Measurements from ENCODE around the gene BICC1. TPM values are rescaled to one million over a fixed set of nuclear protein-coding genes. Genes with fewer than 3 reads are reported as not detected.
"Not testable (repeated sequence)": the region's sequence is repeated elsewhere in the genome, so short reads cannot be mapped to it uniquely, and the experiment has no call there.

Gene BICC1
- total RNA-seq, 2 experiments from 2014 or later, result not detected

DNA sequence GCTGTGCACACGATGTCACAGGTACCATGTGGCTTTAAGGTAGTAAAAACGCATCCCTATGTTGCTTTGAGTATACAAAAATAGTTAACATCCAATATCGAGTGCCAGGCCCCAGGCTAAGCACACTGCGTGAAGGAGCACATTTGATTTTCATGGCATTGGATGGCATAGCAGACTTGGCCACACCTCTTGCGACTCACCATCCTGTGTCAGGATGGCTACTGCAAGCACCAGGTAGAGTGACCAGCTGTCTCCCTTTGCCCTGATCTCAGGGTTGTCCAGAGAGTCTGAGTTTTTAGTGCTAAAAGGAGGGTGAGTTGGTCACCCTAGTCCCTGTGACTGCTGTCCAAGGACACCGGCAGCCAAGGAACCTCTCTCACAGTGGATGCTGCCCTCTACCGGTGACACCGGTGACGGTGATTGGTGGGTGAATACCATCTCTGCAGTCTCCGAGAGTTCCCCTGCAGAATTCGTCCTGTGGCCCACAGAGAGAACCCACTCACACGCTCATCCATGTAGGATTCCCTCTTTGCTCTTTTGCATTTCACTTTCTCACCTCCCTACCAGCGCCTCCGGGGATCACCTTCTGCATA is 76.1 kb downstream of the BICC1 start:
- Mint-ChIP-seq H3K4me3 (no peak overlapping the region), H3K27ac (no peak overlapping the region), H3K27me3 (peaks cover 7% of the 10 kb centered on the region), H3K36me3 (ENCODE audit: low read depth) (no peaks in the 10 kb centered on the region), H3K4me1 (no peaks in the 10 kb centered on the region), H3K9me3 (ENCODE audit: low read depth) (no peaks in the 10 kb centered on the region)
- DNase-seq, result peak; percentile 4
- intact Hi-C loops (cut with DNase I, micrococcal nuclease), result no loop called here
- POLR2A ChIA-PET, result no interaction called here
- no peak for ATAC-seq
- CTCF ChIA-PET, result no interaction called here

DNA sequence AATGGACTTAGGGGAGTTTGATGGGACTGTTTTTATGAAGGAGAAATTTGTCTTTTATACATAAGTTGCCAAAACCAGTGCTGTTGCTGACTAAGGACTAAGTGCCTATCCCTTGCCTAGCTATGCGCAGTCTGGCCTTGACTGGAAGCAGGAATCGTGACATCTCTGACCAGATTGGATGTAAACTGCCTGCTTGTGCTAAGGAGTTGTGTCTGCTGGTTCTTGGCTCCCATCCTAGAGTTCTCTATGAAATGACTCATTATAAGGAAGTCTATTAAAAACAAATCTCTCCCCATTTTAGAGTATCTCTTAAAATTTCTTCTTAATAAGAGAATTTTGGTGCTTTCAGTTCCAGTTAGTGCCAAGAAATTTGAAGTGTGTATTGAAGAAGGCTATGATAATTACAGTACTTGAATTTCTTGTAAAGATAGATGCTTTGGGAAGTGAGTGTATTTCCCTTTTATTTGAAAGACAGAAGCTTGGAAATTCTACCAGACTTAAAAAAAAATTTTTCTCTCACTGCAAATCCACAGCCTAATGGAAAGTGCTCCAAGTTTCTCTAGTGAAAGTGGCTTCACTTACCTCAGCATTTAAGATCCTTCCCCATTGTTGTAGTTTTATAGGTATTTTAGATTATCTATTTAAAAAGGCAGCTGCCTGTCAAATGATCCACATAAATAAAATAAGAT is 77.6 kb downstream of the BICC1 start:
- CTCF ChIA-PET, result interaction anchor here (0.6 to 1.9 kb wide), 2 partner anchors 11 to 51 kb away, joined by 5 to 6 read pairs; no protein-coding TSS in a partner anchor

DNA sequence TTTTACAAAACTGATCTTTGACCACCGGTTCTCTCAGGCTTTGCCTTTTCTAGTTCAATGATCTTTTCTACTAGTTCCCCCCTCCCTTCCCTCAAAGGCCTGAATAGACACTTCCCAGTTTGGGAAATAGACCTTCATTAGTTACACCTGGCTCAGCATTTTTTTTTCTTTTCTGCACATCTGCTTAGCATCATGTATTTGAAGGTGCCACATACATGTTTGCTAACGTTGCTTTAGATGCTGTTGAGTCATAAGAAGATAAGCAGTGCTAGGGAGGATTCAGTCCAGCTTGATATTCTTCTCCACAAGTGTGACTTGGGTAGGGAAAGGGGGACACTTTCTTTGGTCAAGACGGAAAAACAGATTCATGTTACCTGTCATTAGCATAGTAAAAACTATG is 78.3 kb downstream of the BICC1 start:
- peaks cover 3% of the 10 kb centered on the region for H3K9me3 Mint-ChIP-seq (ENCODE audit: low read depth)
- ChIA-PET POLR2A (no interaction called here), CTCF (interaction anchor here (0.6 to 1.9 kb wide), 2 partner anchors 11 to 50 kb away, joined by 5 to 6 read pairs; no protein-coding TSS in a partner anchor)
- H3K27me3 Mint-ChIP-seq, result peaks cover 7% of the 10 kb centered on the region
- no peak for ATAC-seq
- H3K36me3 Mint-ChIP-seq (ENCODE audit: low read depth), result no peaks in the 10 kb centered on the region
- no peak overlapping the region for H3K27ac Mint-ChIP-seq
- H3K4me1 Mint-ChIP-seq, result no peaks in the 10 kb centered on the region
- intact Hi-C loops (cut with DNase I, micrococcal nuclease), result no loop called here
- DNase-seq, result no peak
- H3K4me3 Mint-ChIP-seq, result no peak overlapping the region

More for the DNA sequence above, 77.6 kb downstream of the BICC1 start:
- POLR2A ChIA-PET, result no interaction called here
- Mint-ChIP-seq H3K27ac (no peak overlapping the region), H3K27me3 (peaks cover 7% of the 10 kb centered on the region), H3K4me3 (no peak overlapping the region), H3K36me3 (ENCODE audit: low read depth) (no peaks in the 10 kb centered on the region), H3K4me1 (no peaks in the 10 kb centered on the region), H3K9me3 (ENCODE audit: low read depth) (no peaks in the 10 kb centered on the region)
- no peak for ATAC-seq
- intact Hi-C loops (cut with DNase I, micrococcal nuclease), result no loop called here
- DNase-seq, result no peak

DNA sequence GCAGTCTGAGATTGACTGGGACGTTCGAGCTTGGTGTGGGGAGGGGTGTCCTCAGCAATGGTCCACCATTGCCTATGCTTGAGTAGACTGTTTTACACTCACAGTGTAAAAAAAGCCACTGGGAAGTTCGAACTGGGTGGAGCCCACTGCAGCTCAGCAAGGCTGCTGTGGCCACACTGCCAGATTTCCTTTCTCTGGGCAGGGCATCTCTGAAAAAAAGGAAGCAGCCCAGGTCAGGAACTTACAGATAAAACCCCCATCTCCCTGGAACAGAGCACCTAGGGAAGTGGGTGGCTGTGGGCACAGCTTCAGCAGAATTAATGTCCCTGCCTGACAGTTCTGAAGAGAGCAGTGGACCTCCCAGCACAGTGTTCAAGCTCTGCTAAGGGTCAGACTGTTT is 80.3 kb downstream of the BICC1 start:
- Mint-ChIP-seq H3K4me1 (no peaks in the 10 kb centered on the region), H3K4me3 (no peak overlapping the region), H3K27me3 (peaks cover 7% of the 10 kb centered on the region), H3K36me3 (ENCODE audit: low read depth) (no peaks in the 10 kb centered on the region), H3K27ac (no peak overlapping the region), H3K9me3 (ENCODE audit: low read depth) (peaks cover 11% of the 10 kb centered on the region)
- intact Hi-C loops (cut with DNase I, micrococcal nuclease), result no loop called here
- CTCF ChIA-PET, result no interaction called here
- POLR2A ChIA-PET, result no interaction called here
- DNase-seq, result no peak
- no peak for ATAC-seq

DNA sequence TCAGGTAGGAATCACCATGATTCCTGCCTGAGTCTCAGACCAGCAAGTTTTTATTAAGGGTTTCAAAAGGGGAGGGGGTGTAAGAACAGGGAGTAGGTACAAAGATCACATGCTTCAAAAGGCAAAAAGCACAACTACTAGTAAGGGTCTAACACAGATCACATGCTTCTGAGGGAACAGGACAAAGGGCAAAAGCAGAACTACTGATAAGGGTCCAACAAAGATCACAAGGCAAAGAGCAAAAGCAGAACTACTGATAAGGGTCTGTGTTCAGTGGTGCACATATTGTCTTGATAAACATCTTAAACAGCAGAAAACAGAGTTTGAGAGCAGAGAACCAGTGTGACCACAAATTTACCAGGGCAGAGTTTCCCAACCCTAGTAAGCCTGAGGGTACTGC is 84.5 kb downstream of the BICC1 start:
- H3K36me3 Mint-ChIP-seq (ENCODE audit: low read depth); H3K27me3 Mint-ChIP-seq; H3K4me3 Mint-ChIP-seq; intact Hi-C loops (cut with DNase I, micrococcal nuclease); ATAC-seq; H3K4me1 Mint-ChIP-seq; DNase-seq; POLR2A ChIA-PET; CTCF ChIA-PET; H3K27ac Mint-ChIP-seq: not testable (repeated sequence)
- H3K9me3 Mint-ChIP-seq (ENCODE audit: low read depth), result peaks cover 11% of the 10 kb centered on the region

DNA sequence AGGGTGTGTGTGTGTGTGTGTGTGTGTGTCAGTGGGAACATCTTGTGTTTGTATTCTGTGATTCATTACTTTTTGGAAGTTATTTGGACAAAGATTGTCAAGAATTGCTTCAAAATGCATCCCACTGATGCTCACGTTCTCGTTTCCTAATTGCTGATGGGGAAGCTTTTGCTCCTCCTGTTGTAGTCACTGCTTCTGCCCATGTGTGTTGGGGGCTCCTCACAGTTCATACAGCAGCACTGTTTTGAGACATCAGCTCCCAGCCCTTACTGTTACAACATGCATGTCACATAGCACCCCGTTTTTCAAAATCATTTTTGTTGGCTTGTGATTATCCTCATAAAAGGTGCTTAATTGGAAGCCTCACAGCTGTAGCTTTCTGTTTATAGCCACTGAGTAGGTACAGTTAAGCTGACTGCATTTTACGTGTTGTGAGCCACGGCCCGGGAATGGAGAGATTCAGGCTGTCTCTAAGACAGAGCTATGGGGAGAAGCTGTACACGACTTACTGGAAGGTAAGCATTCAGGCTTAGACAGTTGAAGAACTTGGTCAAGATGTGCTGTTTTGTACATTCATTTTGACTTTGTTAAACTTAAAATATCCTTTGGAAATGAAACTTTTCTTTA is 87.4 kb downstream of the BICC1 start:
- no peaks in the 10 kb centered on the region for H3K36me3 Mint-ChIP-seq (ENCODE audit: low read depth)
- H3K27me3 Mint-ChIP-seq, result no peaks in the 10 kb centered on the region
- ChIA-PET POLR2A (no interaction called here), CTCF (interaction anchor here (0.8 kb wide), 1 partner anchor 74 kb away, joined by 5 read pairs; no protein-coding TSS in a partner anchor)
- no peak overlapping the region for H3K4me3 Mint-ChIP-seq
- H3K4me1 Mint-ChIP-seq, result no peaks in the 10 kb centered on the region
- H3K27ac Mint-ChIP-seq, result no peak overlapping the region
- no peak for DNase-seq
- intact Hi-C loops (cut with DNase I, micrococcal nuclease), result no loop called here
- no peak for ATAC-seq
- peaks cover 11% of the 10 kb centered on the region for H3K9me3 Mint-ChIP-seq (ENCODE audit: low read depth)

DNA sequence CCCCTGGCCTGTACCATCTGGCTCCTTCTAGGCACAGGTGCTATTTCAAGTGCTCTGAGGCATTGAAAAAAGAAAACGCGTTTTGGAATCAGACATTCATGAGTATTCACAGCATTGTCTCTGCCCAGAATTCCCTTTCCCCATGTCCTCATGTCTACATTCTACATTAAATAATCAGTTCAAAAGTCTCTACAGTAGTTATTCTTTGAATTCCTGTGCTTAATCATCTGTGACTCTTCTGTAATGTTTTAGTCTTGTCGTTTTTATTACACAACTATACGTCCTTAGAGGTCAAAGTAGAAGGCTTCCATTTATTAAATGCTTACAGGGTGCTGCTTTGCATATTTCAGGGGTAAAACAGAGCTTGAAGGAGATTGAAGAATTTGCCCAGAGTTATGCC is 95.7 kb downstream of the BICC1 start:
- no peaks in the 10 kb centered on the region for H3K36me3 Mint-ChIP-seq (ENCODE audit: low read depth)
- CTCF ChIA-PET, result no interaction called here
- no peaks in the 10 kb centered on the region for H3K27me3 Mint-ChIP-seq
- DNase-seq (no peak), ATAC-seq (no peak)
- H3K4me3 Mint-ChIP-seq, result no peak overlapping the region
- H3K9me3 Mint-ChIP-seq (ENCODE audit: low read depth), result no peaks in the 10 kb centered on the region
- no peak overlapping the region for H3K27ac Mint-ChIP-seq
- intact Hi-C loops (cut with DNase I, micrococcal nuclease), result no loop called here
- no peaks in the 10 kb centered on the region for H3K4me1 Mint-ChIP-seq
- POLR2A ChIA-PET, result no interaction called here

DNA sequence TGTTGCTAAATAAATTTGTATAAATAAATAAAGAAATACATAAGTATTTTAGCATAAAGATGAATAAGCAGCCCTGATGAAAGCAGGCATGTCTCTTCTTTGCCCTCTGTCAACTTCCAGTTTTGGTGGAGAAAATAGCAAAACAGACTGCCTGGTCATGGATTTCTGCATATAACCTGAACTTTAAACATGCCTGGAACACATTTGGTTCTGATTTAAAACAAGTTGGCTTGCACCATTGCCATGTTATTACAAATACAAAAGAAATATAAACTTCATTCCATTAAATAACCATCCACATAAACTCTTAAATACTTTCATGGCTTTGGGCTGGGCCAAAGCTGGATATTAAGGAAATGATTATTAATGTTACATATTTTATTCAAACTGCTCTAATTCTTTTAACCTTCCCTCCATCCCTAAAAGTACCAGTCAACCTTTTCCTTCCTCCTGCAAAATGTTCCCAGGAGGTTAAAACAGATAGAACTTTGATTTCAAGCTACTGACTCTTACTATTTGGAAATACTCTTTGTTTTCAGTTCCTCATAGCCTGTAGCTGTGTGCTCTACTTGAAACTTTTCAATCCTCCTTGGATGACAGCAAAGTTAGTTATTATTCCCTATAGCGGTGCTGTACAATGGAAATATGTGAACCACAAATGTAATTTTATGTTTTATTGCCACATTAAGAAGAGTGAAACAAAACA is 96.3 kb downstream of the BICC1 start:
- no peak overlapping the region for H3K4me3 Mint-ChIP-seq
- H3K27me3 Mint-ChIP-seq, result no peaks in the 10 kb centered on the region
- no peak for DNase-seq
- no peaks in the 10 kb centered on the region for H3K9me3 Mint-ChIP-seq (ENCODE audit: low read depth)
- ATAC-seq, result no peak
- H3K36me3 Mint-ChIP-seq (ENCODE audit: low read depth), result no peaks in the 10 kb centered on the region
- POLR2A ChIA-PET, result no interaction called here
- CTCF ChIA-PET, result no interaction called here
- no peak overlapping the region for H3K27ac Mint-ChIP-seq
- intact Hi-C loops (cut with DNase I, micrococcal nuclease), result no loop called here
- H3K4me1 Mint-ChIP-seq, result no peaks in the 10 kb centered on the region

DNA sequence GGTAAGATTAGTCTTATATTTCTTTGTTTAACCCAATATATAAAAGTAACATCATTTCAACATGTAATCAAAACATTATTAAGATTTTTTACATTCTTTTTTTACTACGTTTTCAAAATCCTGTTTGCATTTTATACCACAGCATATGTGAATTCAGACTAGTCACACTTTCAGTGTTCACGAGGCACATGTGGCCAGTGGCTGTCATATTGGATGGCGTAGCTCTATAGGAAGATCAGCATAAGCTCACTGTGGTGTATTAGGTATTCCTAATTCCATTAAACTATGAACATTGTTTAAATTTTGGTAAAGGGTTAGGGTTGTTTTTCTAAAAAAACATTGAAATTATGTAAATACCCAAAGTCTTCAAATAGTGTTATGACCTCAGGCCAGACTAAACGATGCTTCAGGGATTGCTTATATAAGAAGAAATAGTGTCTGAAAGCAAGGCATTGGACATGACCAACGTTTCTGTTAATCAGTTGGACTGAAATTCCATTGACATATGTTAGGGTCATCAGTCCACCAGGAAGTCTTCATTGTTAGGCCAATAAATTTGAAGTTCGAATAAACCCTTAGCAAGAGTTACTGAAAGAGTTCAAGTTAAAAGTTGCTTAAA is 97.0 kb downstream of the BICC1 start:
- no peak for ATAC-seq
- Mint-ChIP-seq H3K27me3 (no peaks in the 10 kb centered on the region), H3K9me3 (ENCODE audit: low read depth) (no peaks in the 10 kb centered on the region), H3K4me3 (no peak overlapping the region), H3K36me3 (ENCODE audit: low read depth) (no peaks in the 10 kb centered on the region), H3K4me1 (no peaks in the 10 kb centered on the region), H3K27ac (no peak overlapping the region)
- DNase-seq, result no peak
- POLR2A ChIA-PET, result no interaction called here
- CTCF ChIA-PET, result no interaction called here
- intact Hi-C loops (cut with DNase I, micrococcal nuclease), result no loop called here

DNA sequence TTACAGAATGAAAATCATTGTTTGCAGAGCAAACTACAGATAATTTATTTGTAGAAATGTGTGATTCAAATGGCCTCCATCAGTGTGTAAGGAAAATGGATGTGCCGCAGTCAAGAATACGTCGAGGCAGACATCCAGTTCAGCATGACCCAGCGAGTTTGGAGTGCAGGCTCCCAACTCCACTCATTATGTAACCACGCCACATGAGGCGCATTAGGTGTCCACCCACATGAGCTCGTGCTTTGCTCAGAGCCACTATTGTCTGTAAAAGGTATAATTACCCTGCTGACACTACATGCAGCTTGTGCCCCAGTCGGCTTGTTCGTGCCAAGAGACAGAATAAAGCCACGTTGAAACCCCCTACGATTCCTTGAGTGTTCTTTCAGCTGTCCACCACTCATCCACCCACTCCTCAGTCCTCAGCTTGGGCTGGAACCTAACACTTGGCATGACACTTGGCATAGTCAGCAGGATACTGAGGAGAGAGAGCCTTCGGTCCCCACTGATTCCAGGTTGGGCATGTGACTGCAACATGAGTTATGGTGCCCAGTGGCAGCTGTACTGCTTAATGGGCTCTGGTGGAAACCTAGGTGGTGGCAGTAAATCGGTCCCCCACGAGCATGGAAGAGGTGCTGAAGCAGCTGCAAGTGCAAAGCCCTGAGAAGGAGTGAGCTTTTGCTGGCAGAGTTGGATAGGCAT is 102.7 kb downstream of the BICC1 start:
- POLR2A ChIA-PET, result no interaction called here
- CTCF ChIA-PET, result interaction anchor here (0.6 kb wide), 1 partner anchor 49 kb away, joined by 3 read pairs; no protein-coding TSS in a partner anchor
- DNase-seq (no peak), ATAC-seq (no peak)
- Mint-ChIP-seq H3K36me3 (ENCODE audit: low read depth) (no peaks in the 10 kb centered on the region), H3K27ac (no peak overlapping the region), H3K4me3 (no peak overlapping the region), H3K27me3 (no peaks in the 10 kb centered on the region), H3K4me1 (no peaks in the 10 kb centered on the region), H3K9me3 (ENCODE audit: low read depth) (no peaks in the 10 kb centered on the region)
- intact Hi-C loops (cut with DNase I, micrococcal nuclease), result no loop called here

DNA sequence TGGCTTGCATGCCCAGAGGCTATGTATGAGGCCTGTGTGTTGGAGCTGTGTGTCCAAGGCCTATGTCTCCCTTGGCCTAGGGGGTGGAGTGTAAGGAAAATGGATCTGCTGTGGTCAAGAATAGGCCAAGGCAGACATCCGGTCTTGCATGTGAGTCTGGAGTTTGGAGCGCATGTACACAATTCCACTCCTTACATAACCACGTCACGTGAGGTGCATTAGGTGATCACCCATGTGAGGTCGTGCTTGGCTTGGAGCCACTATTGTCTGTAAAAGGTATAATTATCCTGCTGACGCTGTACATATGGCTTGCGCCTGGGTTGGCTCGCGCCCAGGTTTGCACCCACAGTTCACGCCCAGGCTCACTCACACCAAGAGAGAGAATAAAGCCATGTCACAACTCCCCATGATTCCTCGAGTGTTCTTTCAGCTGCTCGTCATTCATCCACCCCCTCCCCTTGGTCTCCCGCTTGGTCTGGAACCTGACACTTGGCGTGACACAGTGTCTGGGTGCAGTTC is 105.5 kb downstream of the BICC1 start:
- Mint-ChIP-seq H3K27me3 (no peaks in the 10 kb centered on the region), H3K4me1 (no peaks in the 10 kb centered on the region), H3K9me3 (ENCODE audit: low read depth) (no peaks in the 10 kb centered on the region), H3K36me3 (ENCODE audit: low read depth) (no peaks in the 10 kb centered on the region), H3K27ac (no peak overlapping the region), H3K4me3 (no peak overlapping the region)
- ChIA-PET CTCF (no interaction called here), POLR2A (no interaction called here)
- no peak for ATAC-seq
- intact Hi-C loops (cut with DNase I, micrococcal nuclease), result no loop called here
- no peak for DNase-seq

Measured in activated CD4-positive, alpha-beta T cell treated with anti-CD3 and anti-CD28 coated beads for 36 hours (primary cell).